Muscle layer of colon (tissue), 2 donors: ENCODE data around the gene MKLN1.

Experiments used
- H3K27ac ChIP-seq: one replicate; pipeline ENCODE4 v1.7.0; 2013; ENCODE audit warnings: low read depth, mild to moderate bottlenecking, low read length, moderate library complexity
- H3K27me3 ChIP-seq, 2 donors: one replicate each; pipeline ENCODE4 v1.7.0; 2013; ENCODE audit warnings: low read length in 2 of 2, mild to moderate bottlenecking in 2 of 2; ENCODE audit not compliant: insufficient read depth in 2 of 2, control insufficient read depth in 1 of 2
- H3K36me3 ChIP-seq: one replicate; pipeline ENCODE4 v1.7.0; 2013; ENCODE audit warnings: mild to moderate bottlenecking, low read length; ENCODE audit not compliant: insufficient read depth
- H3K4me1 ChIP-seq: one replicate; pipeline ENCODE4 v1.7.0; 2013; ENCODE audit warnings: mild to moderate bottlenecking, low read length; ENCODE audit not compliant: insufficient read depth
- H3K4me3 ChIP-seq, 2 donors: one replicate each; pipeline ENCODE4 v1.7.0; 2013; ENCODE audit warnings: low read length in 2 of 2, low read depth in 1 of 2, mild to moderate bottlenecking in 1 of 2, moderate library complexity in 1 of 2
- H3K9ac ChIP-seq: one replicate; pipeline ENCODE4 v1.7.0; 2013; ENCODE audit warnings: low read length
- H3K9me3 ChIP-seq: one replicate; pipeline ENCODE4 v1.7.0; 2013; ENCODE audit warnings: mild to moderate bottlenecking, low read length
- donor health status: abdominal sarcoma.
- donor health status: Adenocarcinoma of cecum.

MKLN1 gene

GRCh38 chr7:131480384-131481315, 153.0 kb downstream of the MKLN1 start:
- no peak overlapping the region for H3K4me3 ChIP-seq
- peaks cover 16% of the 10 kb centered on the region for H3K36me3 ChIP-seq
- H3K27ac ChIP-seq, result no peak overlapping the region
- H3K9me3 ChIP-seq, result no peaks in the 10 kb centered on the region
- H3K27me3 ChIP-seq, result no peaks in the 10 kb centered on the region
- H3K9ac ChIP-seq, result no peak overlapping the region
- H3K4me1 ChIP-seq, result no peaks in the 10 kb centered on the region

DNA sequence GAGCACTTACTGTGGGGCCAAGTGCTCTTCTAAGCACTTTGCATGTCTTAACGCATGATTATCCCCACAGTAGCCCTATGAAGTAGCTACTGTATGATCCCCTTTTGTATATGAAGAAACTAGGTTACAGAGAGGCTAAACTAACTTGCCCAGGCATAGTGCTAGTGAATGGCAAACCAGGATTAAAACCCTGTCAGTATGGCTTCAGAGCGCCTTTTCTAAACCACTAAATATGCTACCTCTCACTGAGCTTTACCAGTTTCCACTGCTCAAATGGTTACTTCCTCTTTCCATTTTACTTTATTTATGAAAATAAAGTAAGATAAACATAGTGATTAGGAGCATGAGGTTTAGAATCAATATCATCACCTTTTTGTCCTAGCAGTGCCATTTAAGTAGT, 155.1 kb downstream of the MKLN1 start:
- Histone ChIP-seq H3K27ac (no peak overlapping the region), H3K9ac (no peak overlapping the region), H3K27me3 (no peaks in the 10 kb centered on the region), H3K4me1 (no peaks in the 10 kb centered on the region), H3K4me3 (no peak overlapping the region), H3K9me3 (no peaks in the 10 kb centered on the region), H3K36me3 (peaks cover 16% of the 10 kb centered on the region)

GRCh38 chr7:131483586-131483985, 155.9 kb downstream of the MKLN1 start:
- no peaks in the 10 kb centered on the region for H3K9me3 ChIP-seq
- no peak overlapping the region for H3K9ac ChIP-seq
- H3K27ac ChIP-seq, result no peak overlapping the region
- H3K36me3 ChIP-seq, result peaks cover 13% of the 10 kb centered on the region
- H3K27me3 ChIP-seq, result no peaks in the 10 kb centered on the region
- H3K4me3 ChIP-seq, result no peak overlapping the region
- H3K4me1 ChIP-seq, result no peaks in the 10 kb centered on the region

- Histone ChIP-seq H3K27ac (no peak overlapping the region), H3K36me3 (peaks cover 9% of the 10 kb centered on the region), H3K27me3 (no peaks in the 10 kb centered on the region), H3K4me3 (no peak overlapping the region), H3K9me3 (no peaks in the 10 kb centered on the region), H3K4me1 (no peaks in the 10 kb centered on the region), H3K9ac (no peak overlapping the region)
Measured at GRCh38 chr7:131486346-131486745, 158.7 kb downstream of the MKLN1 start.

DNA sequence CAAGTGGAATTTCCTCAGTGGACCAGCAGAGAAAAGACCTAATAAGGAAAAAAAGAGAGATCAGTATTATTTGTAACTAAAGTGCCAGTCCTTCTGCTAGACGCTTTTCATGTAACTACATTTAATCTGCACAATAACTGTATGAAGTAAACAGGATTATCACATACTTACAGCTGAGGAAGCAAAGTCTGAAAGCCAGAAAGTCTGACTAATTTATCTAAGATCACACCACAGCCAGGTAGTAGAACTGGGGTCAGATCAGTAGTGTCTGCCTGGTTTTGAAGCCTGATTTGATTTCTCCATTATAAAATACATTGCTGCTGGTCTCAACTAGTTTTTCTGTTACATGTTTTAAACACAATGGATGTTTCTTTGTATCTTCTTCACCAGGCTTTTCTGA, 159.5 kb downstream of the MKLN1 start:
- H3K4me1 ChIP-seq, result no peaks in the 10 kb centered on the region
- peaks cover 9% of the 10 kb centered on the region for H3K36me3 ChIP-seq
- H3K9ac ChIP-seq, result no peak overlapping the region
- no peak overlapping the region for H3K4me3 ChIP-seq
- H3K27me3 ChIP-seq, result no peaks in the 10 kb centered on the region
- no peaks in the 10 kb centered on the region for H3K9me3 ChIP-seq
- no peak overlapping the region for H3K27ac ChIP-seq

- no peak overlapping the region for H3K9ac ChIP-seq
- H3K9me3 ChIP-seq, result no peaks in the 10 kb centered on the region
- no peaks in the 10 kb centered on the region for H3K4me1 ChIP-seq
- H3K36me3 ChIP-seq, result peaks cover 5% of the 10 kb centered on the region
- no peak overlapping the region for H3K4me3 ChIP-seq
- no peak overlapping the region for H3K27ac ChIP-seq
- H3K27me3 ChIP-seq, result no peaks in the 10 kb centered on the region
Measured at GRCh38 chr7:131488361-131488760, 160.7 kb downstream of the MKLN1 start.

GRCh38 chr7:131489196-131489595, 161.5 kb downstream of the MKLN1 start:
- H3K27me3 ChIP-seq, result no peaks in the 10 kb centered on the region
- H3K4me3 ChIP-seq, result no peak overlapping the region
- H3K9me3 ChIP-seq, result no peaks in the 10 kb centered on the region
- H3K4me1 ChIP-seq, result no peaks in the 10 kb centered on the region
- no peak overlapping the region for H3K27ac ChIP-seq
- H3K36me3 ChIP-seq, result no peaks in the 10 kb centered on the region
- no peak overlapping the region for H3K9ac ChIP-seq

DNA sequence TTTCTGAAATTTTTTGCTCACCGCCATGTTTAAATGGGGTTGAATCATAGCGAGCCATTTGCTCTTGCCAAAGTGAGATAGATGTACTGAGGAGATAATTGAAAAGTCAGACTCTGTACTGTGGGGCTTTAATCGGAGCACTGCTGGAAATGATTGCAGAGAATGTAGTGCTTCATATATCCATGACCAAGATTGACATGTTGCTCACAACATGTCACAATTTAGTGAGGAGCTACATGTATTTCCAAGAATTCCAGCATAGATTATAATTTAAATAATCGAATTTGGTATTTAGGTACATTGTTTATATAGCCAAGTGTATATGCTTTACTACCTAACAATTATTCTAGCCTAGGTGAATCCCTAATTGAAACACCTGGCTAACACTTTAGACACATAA, 162.2 kb downstream of the MKLN1 start:
- Histone ChIP-seq H3K36me3 (no peaks in the 10 kb centered on the region), H3K27ac (no peak overlapping the region), H3K9me3 (no peaks in the 10 kb centered on the region), H3K4me3 (no peak overlapping the region), H3K9ac (no peak overlapping the region), H3K4me1 (no peaks in the 10 kb centered on the region), H3K27me3 (no peaks in the 10 kb centered on the region)

- H3K4me1 ChIP-seq, result peaks cover 9% of the 10 kb centered on the region
- no peaks in the 10 kb centered on the region for H3K9me3 ChIP-seq
- no peaks in the 10 kb centered on the region for H3K27me3 ChIP-seq
- H3K9ac ChIP-seq, result no peak overlapping the region
- no peak overlapping the region for H3K4me3 ChIP-seq
- no peaks in the 10 kb centered on the region for H3K36me3 ChIP-seq
- H3K27ac ChIP-seq, result no peak overlapping the region
Measured at GRCh38 chr7:131493081-131493480, 165.4 kb downstream of the MKLN1 start.

DNA sequence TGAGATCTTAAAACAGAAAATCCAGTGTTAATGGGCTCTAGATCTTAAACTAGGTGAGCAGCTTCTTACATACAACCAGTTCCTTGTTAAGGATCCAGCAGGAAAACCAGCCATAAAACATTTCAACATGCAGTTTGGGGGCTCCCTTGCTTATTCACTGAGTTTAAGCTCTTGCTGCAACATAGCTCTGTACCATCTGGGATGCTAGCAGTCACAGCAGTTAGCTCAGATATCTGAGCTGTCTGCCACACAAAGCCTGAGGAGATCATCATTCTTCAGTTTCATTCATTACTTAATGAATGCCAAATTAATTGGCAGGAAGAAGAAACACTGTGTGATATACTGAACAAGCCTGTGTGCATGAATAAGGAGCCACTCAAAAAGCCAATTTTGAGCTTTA, 165.9 kb downstream of the MKLN1 start:
- Histone ChIP-seq H3K4me3 (no peak overlapping the region), H3K27me3 (no peaks in the 10 kb centered on the region), H3K9ac (no peak overlapping the region), H3K36me3 (no peaks in the 10 kb centered on the region), H3K4me1 (peaks cover 9% of the 10 kb centered on the region), H3K9me3 (no peaks in the 10 kb centered on the region), H3K27ac (no peak overlapping the region)

GRCh38 chr7:131494182-131494581, 166.5 kb downstream of the MKLN1 start:
- Histone ChIP-seq H3K9me3 (no peaks in the 10 kb centered on the region), H3K36me3 (no peaks in the 10 kb centered on the region), H3K9ac (no peak overlapping the region), H3K4me1 (peaks cover 9% of the 10 kb centered on the region), H3K27ac (no peak overlapping the region), H3K4me3 (no peak overlapping the region), H3K27me3 (no peaks in the 10 kb centered on the region)
